GM03348 (cell line): ENCODE results near the gene RBM34.
"Not testable (repeated sequence)": the region's sequence is repeated elsewhere in the genome, so short reads cannot be mapped to it uniquely, and the experiment has no call there.

ENCODE experiments used
- DNase-seq: peaks from one replicate; pipeline ENCODE4 v3.0.0; 2012; ENCODE audit warnings: low spot score

Gene RBM34

GRCh38 chr1:235160957-235161684 lies at the start of gene RBM34:
Gene RBM34, minus strand, starts transcription at chr1:235161250. Its CDS starts 24 bp downstream, at chr1:235161226.
- DNase-seq, result peak; percentile 96

- no peak for DNase-seq
These were observed 46.1 kb upstream of the RBM34 start for GRCh38 chr1:235207209-235207565.

- no peak for DNase-seq
These were observed 45.6 kb upstream of the RBM34 start for GRCh38 chr1:235206533-235207208.

GRCh38 chr1:235205687-235206086 lies 44.6 kb upstream of the RBM34 start:
- no peak for DNase-seq

GRCh38 chr1:235203428-235203827 lies 42.4 kb upstream of the RBM34 start:
- DNase-seq, result no peak

GRCh38 chr1:235202447-235202846 lies 41.4 kb upstream of the RBM34 start:
- DNase-seq, result not testable (repeated sequence)

GRCh38 chr1:235199441-235199840 lies 38.4 kb upstream of the RBM34 start:
- peak; percentile 55 for DNase-seq

- DNase-seq, result no peak
These were observed 29.4 kb upstream of the RBM34 start for GRCh38 chr1:235190431-235190830.

GRCh38 chr1:235187316-235187715 lies 26.3 kb upstream of the RBM34 start:
- DNase-seq, result no peak

- DNase-seq, result no peak
These were observed 20.7 kb upstream of the RBM34 start for GRCh38 chr1:235181561-235182245.

GRCh38 chr1:235180916-235181460 lies 19.9 kb upstream of the RBM34 start:
- DNase-seq, result no peak

- no peak for DNase-seq
These were observed 15.4 kb upstream of the RBM34 start for GRCh38 chr1:235176486-235176885.

GRCh38 chr1:235169986-235170385 lies 8.9 kb upstream of the RBM34 start:
- no peak for DNase-seq

GRCh38 chr1:235168375-235168774 lies 7.3 kb upstream of the RBM34 start:
- DNase-seq, result no peak

- peak; percentile 8 for DNase-seq
These were observed 756 bp upstream of the RBM34 start for GRCh38 chr1:235161685-235162327.

- no peak for DNase-seq
These were observed 580 bp downstream of the RBM34 start for GRCh38 chr1:235160383-235160956.

GRCh38 chr1:235159930-235160329 lies 1.1 kb downstream of the RBM34 start:
- not testable (repeated sequence) for DNase-seq

GRCh38 chr1:235159284-235159683 lies 1.8 kb downstream of the RBM34 start:
- not testable (repeated sequence) for DNase-seq

- DNase-seq, result no peak
These were observed 2.4 kb downstream of the RBM34 start for GRCh38 chr1:235158680-235159079.

GRCh38 chr1:235157150-235157549 lies 3.9 kb downstream of the RBM34 start:
- no peak for DNase-seq

- DNase-seq, result no peak
These were observed 4.3 kb downstream of the RBM34 start for GRCh38 chr1:235156740-235157139.

- no peak for DNase-seq
These were observed 4.8 kb downstream of the RBM34 start for GRCh38 chr1:235156265-235156664.
